Esophagus muscularis mucosa (tissue), 4 donors: Measurements from ENCODE around the gene APLP2. TPM values are rescaled to one million over a fixed set of nuclear protein-coding genes. Genes with fewer than 3 reads are reported as not detected.

Experiments used
- DNase-seq: peaks from one replicate; pipeline ENCODE4 v3.0.0-alpha.2; 2017; ENCODE audit errors: extremely low spot score
- H3K27ac ChIP-seq, 4 donors: fragments of 200-600 bp; sonication (generic); replicated peaks in 1 of 4; 1 replicate in 3 of 4; 2 replicates in 1 of 4; pipeline ENCODE4 v1.5.1; 2016 to 2019; ENCODE audit warnings: mild to moderate bottlenecking in 1 of 4
- H3K27me3 ChIP-seq, 4 donors: fragments of 200-600 bp; sonication (generic); one replicate each; pipeline versions ENCODE4 v1.5.1 to v1.6.0; 2016 to 2019
- H3K36me3 ChIP-seq, 4 donors: fragments of 200-600 bp; sonication (generic); one replicate each; pipeline ENCODE4 v1.5.1; 2016 to 2019
- H3K4me1 ChIP-seq, 4 donors: fragments of 200-600 bp; sonication (generic); one replicate each; pipeline ENCODE4 v1.5.1; 2016 to 2019
- H3K4me3 ChIP-seq, 4 donors: fragments of 200-600 bp; sonication (generic); 1 replicate in 2 of 4; 2 replicates in 2 of 4; pipeline ENCODE4 v1.5.1; 2016 to 2019; ENCODE audit warnings: mild to moderate bottlenecking in 4 of 4, moderate library complexity in 1 of 4
- H3K9me3 ChIP-seq, 4 donors: fragments of 200-600 bp; sonication (generic); 1 replicate in 3 of 4; 2 replicates in 1 of 4; pipeline ENCODE4 v1.5.1; 2016 to 2019
- CTCF ChIP-seq, 3 experiments: fragments of 200-600 bp in 2 of 3; fragments of 450-650 bp in 1 of 3; sonication (generic) in 2 of 3; IDR thresholded peaks; one replicate each; pipeline ENCODE4 v1.5.1; 2017 to 2019; ENCODE audit warnings: antibody characterized with exemption in 3 of 3, mild to moderate bottlenecking in 2 of 3, moderate library complexity in 1 of 3
- EP300 ChIP-seq: sonication (generic); formaldehyde crosslinking; IDR thresholded peaks from one replicate; pipeline ENCODE4 v1.6.1; 2017; ENCODE audit warnings: antibody characterized with exemption
- POLR2A ChIP-seq: fragments of 450-650 bp; IDR thresholded peaks from one replicate; pipeline ENCODE4 v1.6.1; 2017; ENCODE audit warnings: antibody characterized with exemption, moderate library complexity, mild to moderate bottlenecking, low read depth
- POLR2AphosphoS5 ChIP-seq, 2 donors: sonication (generic); formaldehyde crosslinking; IDR thresholded peaks; one replicate each; pipeline ENCODE4 v1.6.1; 2017; ENCODE audit warnings: antibody characterized with exemption in 2 of 2
- WGBS: methylation state at CpG from one replicate; pipeline ENCODE4 v1.1.5; 2018; 5-methylcytosine and 5-hydroxymethylcytosine counted together
- intact Hi-C: fragments of 100-400 bp; cut with DNase I; formaldehyde crosslinking; loops from one replicate; pipeline ENCODE4 v1.15.1; 2023
- total RNA-seq, 4 donors: library from RNA; depleted of rRNA; stranded (reverse); fragments of >200 nt; gene quantifications; one replicate each; pipeline versions ENCODE4 v1.1.0 to v1.2.1, GENCODE V29; 2016

The APLP2 gene
- total RNA-seq, 4 donors from 2014 or later = 311 to 479 (median 410) TPM

GRCh38 chr11:130032931-130033330 is 36.8 kb upstream of the APLP2 start:
- TF ChIP-seq CTCF (IDR thresholded peaks at IDR 0.05) = no peak
- no peak for TF ChIP-seq POLR2AphosphoS5 (IDR thresholded peaks at IDR 0.05)
- no peak for TF ChIP-seq EP300
- TF ChIP-seq POLR2A = no peak
- H3K27ac ChIP-seq = no peak overlapping the region
- WGBS = 95% methylated on average over 44 of the region's 44 CpGs

DNA sequence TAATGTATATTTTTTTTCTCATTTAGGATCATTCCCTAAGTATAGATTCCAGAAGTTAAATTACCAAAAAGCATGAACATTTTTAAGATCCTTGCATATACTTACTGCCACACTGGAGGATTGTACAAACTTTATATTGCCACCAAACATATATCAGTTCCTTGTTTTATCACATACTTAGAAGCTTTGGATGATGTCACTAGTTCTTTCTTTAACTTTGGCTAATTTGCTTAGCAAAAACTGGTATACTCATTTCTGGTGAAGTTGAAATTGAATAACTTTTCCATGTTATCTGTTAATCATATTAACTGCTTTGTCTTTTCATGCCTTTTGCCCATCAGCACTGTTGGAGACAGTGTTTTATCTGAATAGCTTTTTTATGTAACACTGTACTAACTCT is 35.5 kb upstream of the APLP2 start:
- Histone ChIP-seq H3K27ac (no peak overlapping the region), H3K4me3 (no peak overlapping the region)
- TF ChIP-seq POLR2A (no peak), EP300 (no peak), POLR2AphosphoS5 (IDR thresholded peaks at IDR 0.05) (no peak), CTCF (IDR thresholded peaks at IDR 0.05) (no peak)

More at GRCh38 chr11:130032931-130033330, 36.8 kb upstream of the APLP2 start:
- Histone ChIP-seq H3K4me1 (no peaks in the 10 kb centered on the region), H3K9me3 (no peaks in the 10 kb centered on the region), H3K4me3 (no peak overlapping the region), H3K36me3 (no peaks in the 10 kb centered on the region), H3K27me3 (no peaks in the 10 kb centered on the region)
- intact Hi-C loops = no loop called here
- DNase-seq = no peak

GRCh38 chr11:130037058-130037457 is 32.6 kb upstream of the APLP2 start:
- TF ChIP-seq POLR2AphosphoS5 (IDR thresholded peaks at IDR 0.05) (no peak), POLR2A (no peak), CTCF (IDR thresholded peaks at IDR 0.05) (no peak), EP300 (no peak)
- H3K36me3 ChIP-seq = no peaks in the 10 kb centered on the region
- DNase-seq = no peak
- H3K9me3 ChIP-seq = no peaks in the 10 kb centered on the region
- WGBS = 90% methylated on average over 3 of the region's 3 CpGs
- H3K4me1 ChIP-seq = no peaks in the 10 kb centered on the region
- H3K27ac ChIP-seq = no peak overlapping the region
- no peak overlapping the region for H3K4me3 ChIP-seq
- no peaks in the 10 kb centered on the region for H3K27me3 ChIP-seq
- intact Hi-C loops = no loop called here

More for the DNA sequence above, 35.5 kb upstream of the APLP2 start:
- Histone ChIP-seq H3K4me1 (no peaks in the 10 kb centered on the region), H3K27me3 (no peaks in the 10 kb centered on the region), H3K36me3 (no peaks in the 10 kb centered on the region), H3K9me3 (no peaks in the 10 kb centered on the region)
- intact Hi-C loops = no loop called here
- DNase-seq = no peak

DNA sequence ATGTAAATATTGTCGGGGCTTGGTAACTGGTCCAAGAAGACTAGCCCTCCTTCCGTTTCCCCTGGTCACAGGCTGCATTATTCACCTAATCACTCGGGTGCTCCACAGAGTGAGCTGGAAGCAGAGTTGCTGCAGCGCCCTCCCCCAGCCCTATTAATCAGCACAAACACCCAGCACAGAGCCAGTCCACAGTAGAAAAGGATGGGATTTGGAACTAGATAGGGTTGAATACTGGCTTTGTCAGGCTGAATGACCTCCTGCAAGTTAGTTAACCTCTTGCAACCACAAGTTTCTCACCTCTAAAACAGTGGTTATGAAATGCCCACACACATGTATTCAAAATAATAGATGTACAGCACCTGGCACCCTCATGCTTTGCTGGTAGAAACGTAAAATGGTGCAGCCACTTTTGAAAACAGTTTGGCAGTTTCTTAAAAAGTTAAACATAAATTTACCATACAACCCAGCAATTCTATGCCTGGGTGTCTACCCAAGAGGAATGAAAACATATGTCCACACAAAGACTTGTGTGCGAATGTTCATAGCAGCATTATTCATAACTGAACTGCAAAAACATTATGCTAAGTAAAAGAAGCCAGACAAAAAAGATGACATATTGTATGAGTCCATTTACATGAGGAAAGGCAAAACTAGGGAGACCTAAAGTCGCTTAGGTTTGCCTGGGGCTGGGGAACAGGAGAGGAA is 31.7 kb upstream of the APLP2 start:
- WGBS = 51% methylated on average over 7 of the region's 7 CpGs
- Histone ChIP-seq H3K27me3 (no peaks in the 10 kb centered on the region), H3K36me3 (no peaks in the 10 kb centered on the region), H3K4me1 (peaks cover 0 to 4% (median 0%) of the 10 kb centered on the region in 4 donors), H3K27ac (no peak overlapping the region), H3K9me3 (no peaks in the 10 kb centered on the region), H3K4me3 (no peak overlapping the region)
- no peak for DNase-seq
- intact Hi-C loops = no loop called here
- TF ChIP-seq POLR2A = no peak
- TF ChIP-seq POLR2AphosphoS5 (IDR thresholded peaks at IDR 0.05) = no peak
- no peak for TF ChIP-seq EP300
- TF ChIP-seq CTCF (IDR thresholded peaks at IDR 0.05) = no peak
